Tibial nerve (tissue), 4 donors: ENCODE measurements around the gene KCNMA1. TPM values are rescaled to one million over a fixed set of nuclear protein-coding genes. Genes with fewer than 3 reads are reported as not detected.

Source experiments
- DNase-seq, 2 donors: peaks; one replicate each; pipeline ENCODE4 v3.0.0-alpha.2; 2019; ENCODE audit warnings: low spot score in 2 of 2
- H3K27ac ChIP-seq, 4 donors: fragments of 200-600 bp; sonication (generic) in 3 of 4; one replicate each; pipeline ENCODE4 v1.5.1; 2017 to 2019; ENCODE audit warnings: mild to moderate bottlenecking in 1 of 4
- H3K27me3 ChIP-seq, 2 donors: fragments of 200-600 bp; sonication (generic) in 1 of 2; one replicate each; pipeline versions ENCODE4 v1.5.1 to v1.6.0; 2017 to 2019
- H3K36me3 ChIP-seq, 3 donors: fragments of 200-600 bp; sonication (generic); one replicate each; pipeline ENCODE4 v1.5.1; 2018 to 2019
- H3K4me1 ChIP-seq, 4 donors: fragments of 200-600 bp; sonication (generic) in 3 of 4; one replicate each; pipeline ENCODE4 v1.5.1; 2017 to 2019
- H3K4me3 ChIP-seq, 4 donors: fragments of 200-600 bp; sonication (generic) in 3 of 4; one replicate each; pipeline ENCODE4 v1.5.1; 2017 to 2019; ENCODE audit warnings: mild to moderate bottlenecking in 1 of 4, moderate library complexity in 1 of 4
- H3K9me3 ChIP-seq, 4 donors: fragments of 200-600 bp; sonication (generic) in 3 of 4; one replicate each; pipeline ENCODE4 v1.5.1; 2017 to 2019
- CTCF ChIP-seq, 5 experiments: fragments of 200-600 bp in 3 of 5; fragments of 450-650 bp in 2 of 5; sonication (generic) in 3 of 5; IDR thresholded peaks; one replicate each; pipeline ENCODE4 v1.5.1; 2016 to 2019; ENCODE audit warnings: antibody characterized with exemption in 5 of 5, mild to moderate bottlenecking in 3 of 5, moderate library complexity in 2 of 5
- EP300 ChIP-seq, 2 donors: sonication (generic); formaldehyde crosslinking; IDR thresholded peaks; one replicate each; pipeline ENCODE4 v1.6.1; 2017; ENCODE audit warnings: antibody characterized with exemption in 2 of 2, mild to moderate bottlenecking in 1 of 2
- POLR2A ChIP-seq, 2 donors: fragments of 450-650 bp; IDR thresholded peaks; one replicate each; pipeline ENCODE4 v1.6.1; 2017; ENCODE audit warnings: antibody characterized with exemption in 2 of 2, mild to moderate bottlenecking in 2 of 2, moderate library complexity in 2 of 2
- WGBS, 2 donors: methylation state at CpG; one replicate each; pipeline ENCODE4 v1.1.5; 2018; 5-methylcytosine and 5-hydroxymethylcytosine counted together
- total RNA-seq, 4 donors: library from RNA; depleted of rRNA; stranded (reverse); fragments of >200 nt; gene quantifications; one replicate each; pipeline ENCODE4 v1.1.0, GENCODE V29; 2016

KCNMA1 gene
- total RNA-seq, 4 donors from 2014 or later: 10.2 to 19.9 (median 13.7) TPM

- no peaks in the 10 kb centered on the region for H3K27me3 ChIP-seq
- no peaks in the 10 kb centered on the region for H3K36me3 ChIP-seq
- no peak overlapping the region for H3K27ac ChIP-seq
- no peaks in the 10 kb centered on the region for H3K9me3 ChIP-seq
- no peaks in the 10 kb centered on the region for H3K4me1 ChIP-seq
- WGBS, 2 donors: 17 to 22% methylated on average over 2 of the region's 2 CpGs
- no peak for TF ChIP-seq EP300 (IDR thresholded peaks at IDR 0.05)
- TF ChIP-seq CTCF (IDR thresholded peaks at IDR 0.05): no peak
- TF ChIP-seq POLR2A (IDR thresholded peaks at IDR 0.05): no peak
- H3K4me3 ChIP-seq: no peak overlapping the region
- DNase-seq: no peak
Measured at GRCh38 chr10:77320971-77321471, 316.6 kb downstream of the KCNMA1 start.

GRCh38 chr10:77319557-77319956, 318.1 kb downstream of the KCNMA1 start:
- DNase-seq: no peak
- H3K4me3 ChIP-seq: no peak overlapping the region
- H3K9me3 ChIP-seq: no peaks in the 10 kb centered on the region
- no peaks in the 10 kb centered on the region for H3K27me3 ChIP-seq
- H3K27ac ChIP-seq: no peak overlapping the region
- H3K4me1 ChIP-seq: no peaks in the 10 kb centered on the region
- H3K36me3 ChIP-seq: no peaks in the 10 kb centered on the region
- TF ChIP-seq EP300 (IDR thresholded peaks at IDR 0.05) (no peak), CTCF (IDR thresholded peaks at IDR 0.05) (no peak), POLR2A (IDR thresholded peaks at IDR 0.05) (no peak)
- 71 to 80% methylated on average over 3 of the region's 3 CpGs for WGBS, 2 donors

GRCh38 chr10:77318739-77319138, 318.9 kb downstream of the KCNMA1 start:
- no peaks in the 10 kb centered on the region for H3K27me3 ChIP-seq
- no peak overlapping the region for H3K4me3 ChIP-seq
- no peak for DNase-seq
- H3K36me3 ChIP-seq: no peaks in the 10 kb centered on the region
- TF ChIP-seq EP300 (IDR thresholded peaks at IDR 0.05) (no peak), CTCF (IDR thresholded peaks at IDR 0.05) (no peak), POLR2A (IDR thresholded peaks at IDR 0.05) (no peak)
- WGBS, 2 donors: 91 to 92% methylated on average over 3 of the region's 3 CpGs
- no peak overlapping the region for H3K27ac ChIP-seq
- H3K9me3 ChIP-seq: no peaks in the 10 kb centered on the region
- H3K4me1 ChIP-seq: no peaks in the 10 kb centered on the region

- H3K27ac ChIP-seq: no peak overlapping the region
Measured at GRCh38 chr10:77317221-77317620, 320.4 kb downstream of the KCNMA1 start.

More at GRCh38 chr10:77317221-77317620, 320.4 kb downstream of the KCNMA1 start:
- Histone ChIP-seq H3K4me3 (no peak overlapping the region), H3K36me3 (no peaks in the 10 kb centered on the region), H3K4me1 (no peaks in the 10 kb centered on the region), H3K9me3 (no peaks in the 10 kb centered on the region), H3K27me3 (no peaks in the 10 kb centered on the region)
- DNase-seq: no peak
- TF ChIP-seq EP300 (IDR thresholded peaks at IDR 0.05): no peak
- TF ChIP-seq POLR2A (IDR thresholded peaks at IDR 0.05): no peak
- TF ChIP-seq CTCF (IDR thresholded peaks at IDR 0.05): no peak
- WGBS, 2 donors: 69 to 95% methylated on average over 5 of the region's 5 CpGs
